ENCODE measurements around the gene TLE1.

Gene TLE1

GRCh38 chr9:81598811-81599210 lies 90.5 kb downstream of the TLE1 start:
- no peak overlapping the region for H3K27ac ChIP-seq (replicated peaks)
- TF ChIP-seq REST (IDR thresholded peaks at IDR 0.05; ENCODE audit: insufficient replicate concordance, low read depth) = no peak
- no peak for TF ChIP-seq POLR2AphosphoS5 (IDR thresholded peaks at IDR 0.05; ENCODE audit: low read depth)
- no peak for TF ChIP-seq CTCF (IDR thresholded peaks at IDR 0.05; ENCODE audit: insufficient read depth, low read length)
- no peak for TF ChIP-seq GABPA (IDR thresholded peaks at IDR 0.05; ENCODE audit: low read depth)
- no peak for TF ChIP-seq SPI1 (IDR thresholded peaks at IDR 0.05; ENCODE audit: borderline replicate concordance, low read depth)
- H3K27me3 ChIP-seq (ENCODE audit: insufficient read depth, poor library complexity, severe bottlenecking) = no peaks in the 10 kb centered on the region

GRCh38 chr9:81598123-81598497 lies 91.2 kb downstream of the TLE1 start:
- no peak for DNase-seq (ENCODE audit: low read depth in 1 of 2, low spot score in 1 of 2)
- peaks cover 2% of the 10 kb centered on the region for H3K27me3 ChIP-seq (ENCODE audit: insufficient read depth, poor library complexity, severe bottlenecking)
- TF ChIP-seq POLR2AphosphoS5 (IDR thresholded peaks at IDR 0.05; ENCODE audit: low read depth) (no peak), GABPA (IDR thresholded peaks at IDR 0.05; ENCODE audit: low read depth) (no peak), REST (IDR thresholded peaks at IDR 0.05; ENCODE audit: insufficient replicate concordance, low read depth) (no peak), CTCF (IDR thresholded peaks at IDR 0.05; ENCODE audit: insufficient read depth, low read length) (no peak), SPI1 (IDR thresholded peaks at IDR 0.05; ENCODE audit: borderline replicate concordance, low read depth) (no peak)
- H3K4me3 ChIP-seq (replicated peaks; ENCODE audit: insufficient read depth, low read length) = no peak overlapping the region
- no peak overlapping the region for H3K27ac ChIP-seq (replicated peaks)

More at GRCh38 chr9:81598811-81599210, 90.5 kb downstream of the TLE1 start:
- no peak overlapping the region for H3K4me3 ChIP-seq (replicated peaks; ENCODE audit: insufficient read depth, low read length)
- no peak for DNase-seq (ENCODE audit: low read depth in 1 of 2, low spot score in 1 of 2)

GRCh38 chr9:81597419-81598122 lies 91.8 kb downstream of the TLE1 start:
- no peak overlapping the region for H3K27ac ChIP-seq (replicated peaks)
- TF ChIP-seq CTCF (IDR thresholded peaks at IDR 0.05; ENCODE audit: insufficient read depth, low read length) (no peak), GABPA (IDR thresholded peaks at IDR 0.05; ENCODE audit: low read depth) (no peak), POLR2AphosphoS5 (IDR thresholded peaks at IDR 0.05; ENCODE audit: low read depth) (no peak), REST (IDR thresholded peaks at IDR 0.05; ENCODE audit: insufficient replicate concordance, low read depth) (no peak), SPI1 (IDR thresholded peaks at IDR 0.05; ENCODE audit: borderline replicate concordance, low read depth) (no peak)

More at GRCh38 chr9:81597419-81598122, 91.8 kb downstream of the TLE1 start:
- peaks cover 2% of the 10 kb centered on the region for H3K27me3 ChIP-seq (ENCODE audit: insufficient read depth, poor library complexity, severe bottlenecking)
- H3K4me3 ChIP-seq (replicated peaks; ENCODE audit: insufficient read depth, low read length) = no peak overlapping the region
- no peak for DNase-seq (ENCODE audit: low read depth in 1 of 2, low spot score in 1 of 2)
